ENCODE measurements around the gene C1QL1. TPM values are rescaled to one million over a fixed set of nuclear protein-coding genes. Genes with fewer than 3 reads are reported as not detected.

C1QL1 gene
- polyA plus RNA-seq, 1 donor from 2014 or later, result 0.19 TPM

- no peaks in the 10 kb centered on the region for H3K9me2 ChIP-seq (ENCODE audit: insufficient read depth, low read length)
- H3K4me2 ChIP-seq (ENCODE audit: low read length), result no peak overlapping the region
- TF ChIP-seq, protein P1, sequence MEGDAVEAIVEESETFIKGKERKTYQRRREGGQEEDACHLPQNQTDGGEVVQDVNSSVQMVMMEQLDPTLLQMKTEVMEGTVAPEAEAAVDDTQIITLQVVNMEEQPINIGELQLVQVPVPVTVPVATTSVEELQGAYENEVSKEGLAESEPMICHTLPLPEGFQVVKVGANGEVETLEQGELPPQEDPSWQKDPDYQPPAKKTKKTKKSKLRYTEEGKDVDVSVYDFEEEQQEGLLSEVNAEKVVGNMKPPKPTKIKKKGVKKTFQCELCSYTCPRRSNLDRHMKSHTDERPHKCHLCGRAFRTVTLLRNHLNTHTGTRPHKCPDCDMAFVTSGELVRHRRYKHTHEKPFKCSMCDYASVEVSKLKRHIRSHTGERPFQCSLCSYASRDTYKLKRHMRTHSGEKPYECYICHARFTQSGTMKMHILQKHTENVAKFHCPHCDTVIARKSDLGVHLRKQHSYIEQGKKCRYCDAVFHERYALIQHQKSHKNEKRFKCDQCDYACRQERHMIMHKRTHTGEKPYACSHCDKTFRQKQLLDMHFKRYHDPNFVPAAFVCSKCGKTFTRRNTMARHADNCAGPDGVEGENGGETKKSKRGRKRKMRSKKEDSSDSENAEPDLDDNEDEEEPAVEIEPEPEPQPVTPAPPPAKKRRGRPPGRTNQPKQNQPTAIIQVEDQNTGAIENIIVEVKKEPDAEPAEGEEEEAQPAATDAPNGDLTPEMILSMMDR (IDR thresholded peaks at IDR 0.05; ENCODE audit: poor library complexity, severe bottlenecking), result no peak
- TF ChIP-seq RAD21 (conservative IDR thresholded peaks at IDR 0.05), result no peak
- TF ChIP-seq EZH2 (IDR thresholded peaks at IDR 0.05; ENCODE audit: borderline replicate concordance, insufficient read depth, low read length, poor library complexity, severe bottlenecking), result no peak
- TF ChIP-seq, protein P2, sequence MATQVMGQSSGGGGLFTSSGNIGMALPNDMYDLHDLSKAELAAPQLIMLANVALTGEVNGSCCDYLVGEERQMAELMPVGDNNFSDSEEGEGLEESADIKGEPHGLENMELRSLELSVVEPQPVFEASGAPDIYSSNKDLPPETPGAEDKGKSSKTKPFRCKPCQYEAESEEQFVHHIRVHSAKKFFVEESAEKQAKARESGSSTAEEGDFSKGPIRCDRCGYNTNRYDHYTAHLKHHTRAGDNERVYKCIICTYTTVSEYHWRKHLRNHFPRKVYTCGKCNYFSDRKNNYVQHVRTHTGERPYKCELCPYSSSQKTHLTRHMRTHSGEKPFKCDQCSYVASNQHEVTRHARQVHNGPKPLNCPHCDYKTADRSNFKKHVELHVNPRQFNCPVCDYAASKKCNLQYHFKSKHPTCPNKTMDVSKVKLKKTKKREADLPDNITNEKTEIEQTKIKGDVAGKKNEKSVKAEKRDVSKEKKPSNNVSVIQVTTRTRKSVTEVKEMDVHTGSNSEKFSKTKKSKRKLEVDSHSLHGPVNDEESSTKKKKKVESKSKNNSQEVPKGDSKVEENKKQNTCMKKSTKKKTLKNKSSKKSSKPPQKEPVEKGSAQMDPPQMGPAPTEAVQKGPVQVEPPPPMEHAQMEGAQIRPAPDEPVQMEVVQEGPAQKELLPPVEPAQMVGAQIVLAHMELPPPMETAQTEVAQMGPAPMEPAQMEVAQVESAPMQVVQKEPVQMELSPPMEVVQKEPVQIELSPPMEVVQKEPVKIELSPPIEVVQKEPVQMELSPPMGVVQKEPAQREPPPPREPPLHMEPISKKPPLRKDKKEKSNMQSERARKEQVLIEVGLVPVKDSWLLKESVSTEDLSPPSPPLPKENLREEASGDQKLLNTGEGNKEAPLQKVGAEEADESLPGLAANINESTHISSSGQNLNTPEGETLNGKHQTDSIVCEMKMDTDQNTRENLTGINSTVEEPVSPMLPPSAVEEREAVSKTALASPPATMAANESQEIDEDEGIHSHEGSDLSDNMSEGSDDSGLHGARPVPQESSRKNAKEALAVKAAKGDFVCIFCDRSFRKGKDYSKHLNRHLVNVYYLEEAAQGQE (IDR thresholded peaks at IDR 0.05; ENCODE audit: borderline replicate concordance), result no peak
- no peak for TF ChIP-seq MXI1 (conservative IDR thresholded peaks at IDR 0.05; ENCODE audit: poor library complexity, severe bottlenecking)
- no peak for TF ChIP-seq POLR2AphosphoS5 (IDR thresholded peaks at IDR 0.05)
- no peak for TF ChIP-seq TAF1 (IDR thresholded peaks at IDR 0.05; ENCODE audit: low read depth)
- no peak for TF ChIP-seq EP300 (conservative IDR thresholded peaks at IDR 0.05; ENCODE audit: poor library complexity, severe bottlenecking)
- no peak for TF ChIP-seq SMC3 (conservative IDR thresholded peaks at IDR 0.05; ENCODE audit: poor library complexity)
- H3F3A ChIP-seq (ENCODE audit: insufficient read depth, low read length, poor library complexity, severe bottlenecking), result no peaks in the 10 kb centered on the region
- no peaks in the 10 kb centered on the region for H3K9me3 ChIP-seq (ENCODE audit: low read length)
- no peaks in the 10 kb centered on the region for H3K36me3 ChIP-seq (ENCODE audit: insufficient read depth, low read length)
- no peaks in the 10 kb centered on the region for H4K20me1 ChIP-seq (ENCODE audit: insufficient read depth)
- no peak overlapping the region for H2AFZ ChIP-seq (ENCODE audit: low read depth, low read length)
- no peak overlapping the region for H3K27ac ChIP-seq (ENCODE audit: low read length)
- H3K27me3 ChIP-seq (ENCODE audit: insufficient read depth, low read depth, low read length), result peaks cover 23% of the 10 kb centered on the region
- H3K4me3 ChIP-seq (ENCODE audit: low read length), result no peak overlapping the region
- no peak overlapping the region for H3K9ac ChIP-seq (ENCODE audit: low read length)
- H3K79me2 ChIP-seq (replicated peaks; ENCODE audit: insufficient read depth, low read length), result no peaks in the 10 kb centered on the region
These were observed 48.1 kb upstream of the C1QL1 start for GRCh38 chr17:45016237-45016636.

- H3K9me3 ChIP-seq (ENCODE audit: low read length), result no peaks in the 10 kb centered on the region
- H3K27me3 ChIP-seq (ENCODE audit: insufficient read depth, low read depth, low read length), result peaks cover 4% of the 10 kb centered on the region
- no peaks in the 10 kb centered on the region for H3K36me3 ChIP-seq (ENCODE audit: insufficient read depth, low read length)
- no peak overlapping the region for H3K4me2 ChIP-seq (ENCODE audit: low read length)
- no peaks in the 10 kb centered on the region for H3F3A ChIP-seq (ENCODE audit: insufficient read depth, low read length, poor library complexity, severe bottlenecking)
- H3K79me2 ChIP-seq (replicated peaks; ENCODE audit: insufficient read depth, low read length), result no peaks in the 10 kb centered on the region
- H3K27ac ChIP-seq (ENCODE audit: low read length), result no peak overlapping the region
- H4K20me1 ChIP-seq (ENCODE audit: insufficient read depth), result no peaks in the 10 kb centered on the region
- no peak overlapping the region for H3K4me3 ChIP-seq (ENCODE audit: low read length)
- no peaks in the 10 kb centered on the region for H3K9me2 ChIP-seq (ENCODE audit: insufficient read depth, low read length)
- no peak overlapping the region for H3K9ac ChIP-seq (ENCODE audit: low read length)
- TF ChIP-seq POLR2AphosphoS5 (IDR thresholded peaks at IDR 0.05), result no peak
- no peak for TF ChIP-seq MXI1 (conservative IDR thresholded peaks at IDR 0.05; ENCODE audit: poor library complexity, severe bottlenecking)
- H2AFZ ChIP-seq (ENCODE audit: low read depth, low read length), result no peak overlapping the region
These were observed 45.2 kb upstream of the C1QL1 start for GRCh38 chr17:45013021-45013997.

Measured in neural cell (in vitro differentiated cells).